ENCODE data around the gene RCVRN. TPM values are rescaled to one million over a fixed set of nuclear protein-coding genes. Genes with fewer than 3 reads are reported as not detected.

RCVRN gene
- total and polyA plus RNA-seq, 2 of the 8 experiments (the other 6 are each of a cell fraction or from before 2014, with no cell fraction given): not detected

GRCh38 chr17:9855036-9855435, 50.0 kb downstream of the RCVRN start:
- Histone ChIP-seq H3K18ac (ENCODE audit: extremely low read depth, low read length) (no peak overlapping the region), H2AK5ac (ENCODE audit: low read depth, low read length) (no peak overlapping the region), H3K56ac (replicated peaks; ENCODE audit: insufficient read length, low read depth, low read length) (no peak overlapping the region), H3K27me3 (replicated peaks in 1 of 4; ENCODE audit: control insufficient read depth in 3 of 4, extremely low read depth in 1 of 4, insufficient read depth in 3 of 4, low read length in 3 of 4) (no peaks in the 10 kb centered on the region), H3K9ac (replicated peaks in 1 of 4; ENCODE audit: extremely low read depth in 1 of 4, low read depth in 3 of 4, low read length in 3 of 4) (no peak overlapping the region), H3K14ac (ENCODE audit: insufficient read length) (no peak overlapping the region), H2BK120ac (replicated peaks; ENCODE audit: low read depth, low read length) (no peak overlapping the region), H3K4me1 (replicated peaks in 1 of 4; ENCODE audit: control insufficient read depth in 3 of 4, insufficient read depth in 4 of 4, low read length in 3 of 4) (no peaks in the 10 kb centered on the region), H3K4ac (replicated peaks; ENCODE audit: insufficient read length, low read depth, low read length) (no peak overlapping the region), H3K27ac (ENCODE audit: low read depth, low read length) (no peak overlapping the region), H3K36me3 (ENCODE audit: control insufficient read depth in 2 of 4, insufficient read depth in 4 of 4, low read length in 3 of 4) (no peaks in the 10 kb centered on the region), H2BK5ac (ENCODE audit: low read depth, low read length) (no peak overlapping the region), H2BK12ac (ENCODE audit: low read depth, low read length) (no peak overlapping the region), H3K9me3 (ENCODE audit: insufficient read depth in 2 of 2, low read depth in 1 of 2, low read length in 1 of 2) (peaks cover 0 to 5% of the 10 kb centered on the region in 2 experiments; a peak in 1 of 4 replicates), H2BK20ac (ENCODE audit: low read length) (no peak overlapping the region), H4K91ac (replicated peaks; ENCODE audit: insufficient read length, low read length) (no peak overlapping the region), H4K8ac (ENCODE audit: extremely low read depth, insufficient read depth, low read length) (no peak overlapping the region), H3K79me1 (ENCODE audit: low read depth, low read length) (no peaks in the 10 kb centered on the region), H3K23ac (ENCODE audit: insufficient read length) (no peak overlapping the region), H3K4me2 (ENCODE audit: insufficient read depth in 1 of 2, low read depth in 2 of 2, low read length in 2 of 2) (no peak overlapping the region), H3K23me2 (ENCODE audit: low read depth, low read length) (no peaks in the 10 kb centered on the region), H2AFZ (ENCODE audit: low read length) (no peak overlapping the region), H3K4me3 (ENCODE audit: extremely low read depth in 1 of 4, insufficient read depth in 2 of 4, low read depth in 3 of 4, low read length in 4 of 4) (no peak overlapping the region), H4K5ac (ENCODE audit: insufficient read length, low read depth, low read length) (no peak overlapping the region), H2BK15ac (ENCODE audit: low read length) (no peak overlapping the region), H3K79me2 (ENCODE audit: control insufficient read depth in 1 of 2, insufficient read depth in 2 of 2, low read length in 2 of 2) (no peaks in the 10 kb centered on the region), H4K20me1 (replicated peaks in 1 of 2; ENCODE audit: control insufficient read depth in 1 of 2, insufficient read depth in 2 of 2, low read length in 2 of 2) (no peaks in the 10 kb centered on the region)
- ChIA-PET CTCF (ENCODE audit: partially characterized antibody) (no interaction called here), POLR2A (ENCODE audit: partially characterized antibody) (no interaction called here)
- DNase-seq (ENCODE audit: low read depth in 1 of 2, low spot score in 2 of 2) (no peak), FAIRE-seq (no peak)
- 85% methylated on average over 4 of the region's 4 CpGs; no CpG with 5 or more reads in 1 of the 2 experiments for WGBS, 2 experiments (ENCODE audit: extremely low coverage in 1 of 2, insufficient coverage in 1 of 2, insufficient read length in 1 of 2, insufficient replicate concordance in 2 of 2, low coverage in 1 of 2, low lambda C conversion rate in 2 of 2, missing lambda C conversion rate in 1 of 2)
- TF ChIP-seq MAX (IDR thresholded peaks at IDR 0.05) (no peak), POLR2A (IDR thresholded peaks at IDR 0.05; ENCODE audit: control extremely low read depth in 1 of 2, low read depth in 2 of 2, low read length in 2 of 2) (no peak), SUZ12 (IDR thresholded peaks at IDR 0.05; ENCODE audit: low read length) (no peak), HDAC6 (IDR thresholded peaks at IDR 0.05; ENCODE audit: low read depth, low read length) (no peak), EP300 (IDR thresholded peaks at IDR 0.05; ENCODE audit: borderline replicate concordance in 1 of 2, low read depth in 2 of 2, low read length in 2 of 2) (no peak), ZNF274 (IDR thresholded peaks at IDR 0.05; ENCODE audit: borderline replicate concordance, extremely low read depth, low read length) (no peak), POU5F1 (IDR thresholded peaks at IDR 0.05; ENCODE audit: low read depth, low read length) (no peak), TBP (IDR thresholded peaks at IDR 0.05; ENCODE audit: low read depth, low read length) (no peak), CEBPB (IDR thresholded peaks at IDR 0.05; ENCODE audit: low read depth, low read length) (no peak), EZH2 (IDR thresholded peaks at IDR 0.05; ENCODE audit: low read depth, low read length, severe bottlenecking) (no peak), KDM4A (IDR thresholded peaks at IDR 0.05; ENCODE audit: low read depth, low read length, severe bottlenecking) (no peak), NRF1 (IDR thresholded peaks at IDR 0.05; ENCODE audit: low read depth, low read length) (no peak), GABPA (IDR thresholded peaks at IDR 0.05; ENCODE audit: borderline replicate concordance, insufficient read depth, low read length) (no peak), TAF7 (optimal IDR thresholded peaks at IDR 0.05; ENCODE audit: borderline replicate concordance, low read depth, low read length) (no peak), RBBP5 (IDR thresholded peaks at IDR 0.05; ENCODE audit: borderline replicate concordance, low read depth, low read length) (no peak)

Measured in H1 (cell line).